Hepatocyte (in vitro differentiated cells): ENCODE measurements around the gene C3orf22. TPM values are rescaled to one million over a fixed set of nuclear protein-coding genes. Genes with fewer than 3 reads are reported as not detected.

Source experiments
- DNase-seq: peaks from one replicate; pipeline ENCODE4 v3.0.0-alpha.2; 2016; ENCODE audit warnings: low spot score
- H2AFZ ChIP-seq: fragments of 200-600 bp; sonication (generic); 2 replicates; pipeline ENCODE4 v1.6.0; 2016; ENCODE audit warnings: antibody characterized with exemption, mild to moderate bottlenecking
- H3K27ac ChIP-seq: fragments of 200-600 bp; sonication (generic); 2 replicates; pipeline ENCODE4 v1.5.1; 2016; ENCODE audit warnings: mild to moderate bottlenecking
- H3K27me3 ChIP-seq: fragments of 200-600 bp; sonication (generic); 2 replicates; pipeline ENCODE4 v1.6.1; 2016
- H3K36me3 ChIP-seq: fragments of 200-600 bp; sonication (generic); replicated peaks from 2 replicates; pipeline ENCODE4 v1.5.1; 2016; ENCODE audit warnings: low read depth; ENCODE audit not compliant: insufficient read depth
- H3K4me1 ChIP-seq: fragments of 200-600 bp; sonication (generic); 2 replicates; pipeline ENCODE4 v1.5.1; 2016; ENCODE audit warnings: mild to moderate bottlenecking, moderate library complexity; ENCODE audit not compliant: insufficient read depth
- H3K4me2 ChIP-seq: fragments of 200-600 bp; sonication (generic); 2 replicates; pipeline ENCODE4 v1.6.0; 2016
- H3K4me3 ChIP-seq: fragments of 200-600 bp; sonication (generic); 2 replicates; pipeline ENCODE4 v1.5.1; 2016; ENCODE audit warnings: mild to moderate bottlenecking
- H3K79me2 ChIP-seq: fragments of 200-600 bp; sonication (generic); 2 replicates; pipeline ENCODE4 v1.6.0; 2017; ENCODE audit warnings: mild to moderate bottlenecking
- H3K9me2 ChIP-seq: fragments of 200-600 bp; sonication (generic); replicated peaks from 2 replicates; pipeline ENCODE4 v1.6.0; 2017; ENCODE audit warnings: mild to moderate bottlenecking; ENCODE audit not compliant: insufficient read depth
- H3K9me3 ChIP-seq: fragments of 200-600 bp; sonication (generic); 2 replicates; pipeline ENCODE4 v1.5.1; 2016; ENCODE audit warnings: low read depth, mild to moderate bottlenecking
- H4K20me1 ChIP-seq: fragments of 200-600 bp; sonication (generic); 2 replicates; pipeline ENCODE4 v1.6.0; 2016; ENCODE audit warnings: mild to moderate bottlenecking; ENCODE audit not compliant: insufficient read depth, poor library complexity, severe bottlenecking
- EZH2 ChIP-seq: fragments of 200-600 bp; sonication (generic); IDR thresholded peaks from 2 replicates; pipeline ENCODE4 v1.6.1; 2016; ENCODE audit warnings: antibody characterized with exemption, mild to moderate bottlenecking, borderline replicate concordance
- EZH2phosphoT487 ChIP-seq: fragments of 200-600 bp; sonication (generic); IDR thresholded peaks from one replicate; pipeline ENCODE4 v1.6.1; 2018; ENCODE audit warnings: antibody characterized with exemption, mild to moderate bottlenecking, low read depth, moderate library complexity; ENCODE audit not compliant: unreplicated experiment, severe bottlenecking
- WGBS: methylation state at CpG from one replicate; pipeline ENCODE4 v1.1.6; 2016; ENCODE audit warnings: low lambda C conversion rate; ENCODE audit errors: missing lambda C conversion rate; 5-methylcytosine and 5-hydroxymethylcytosine counted together
- polyA plus RNA-seq: library from polyadenylated mRNA; unstranded; fragments of >200 nt; fragmentation: Nextera tagmentation; extraction: Ambion mirVana; gene quantifications from 2 replicates; pipeline ENCODE4 v1.2.1, GENCODE V29; 2016
- total RNA-seq: library from RNA; depleted of rRNA; stranded (reverse); fragments of >200 nt; gene quantifications from 2 replicates; pipeline ENCODE4 v1.2.3, GENCODE V29; 2014
- TF ChIP-seq, protein P1 (sequence below): fragments of 200-600 bp; sonication (generic); IDR thresholded peaks from 2 replicates; pipeline ENCODE4 v1.5.1; 2016; ENCODE audit warnings: antibody characterized with exemption, mild to moderate bottlenecking; ENCODE audit not compliant: poor library complexity

The C3orf22 gene
- total and polyA plus RNA-seq, 2 experiments from 2014 or later: not detected

DNA sequence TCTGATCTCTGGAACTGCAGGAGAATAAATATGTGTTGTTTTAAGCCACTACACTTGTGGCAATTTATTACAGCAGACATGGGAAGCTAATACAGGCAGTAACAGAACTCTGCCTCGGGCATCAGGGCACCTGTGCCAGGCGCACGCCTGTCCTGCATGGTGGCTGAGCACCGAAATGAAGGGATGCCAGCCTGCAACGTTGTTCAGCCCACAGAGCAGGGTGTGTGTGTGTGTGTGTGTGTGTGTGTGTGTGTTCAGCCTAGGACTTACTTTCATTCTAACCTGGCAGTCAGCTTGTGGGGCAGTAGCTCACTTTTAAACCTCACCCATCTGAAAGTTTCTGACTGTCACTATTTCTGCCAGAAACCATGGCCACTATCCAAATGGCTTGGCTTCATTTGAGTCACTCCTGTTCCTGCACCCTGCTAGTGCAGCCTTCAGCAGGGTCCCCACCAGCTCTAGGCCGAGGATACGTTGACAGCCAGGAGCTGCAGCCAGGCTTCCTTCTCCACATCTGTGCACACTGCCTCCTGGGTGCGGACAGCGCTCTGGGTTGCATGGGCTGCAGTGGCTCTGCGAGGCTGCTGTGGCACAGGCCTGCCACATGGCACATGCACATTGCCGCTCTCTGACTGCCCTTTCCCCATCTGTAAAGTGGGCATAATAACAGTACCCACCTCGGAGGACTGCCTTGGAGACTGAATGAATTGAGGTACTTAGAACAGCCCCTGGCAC, 45.6 kb downstream of the C3orf22 start:
- no peak overlapping the region for H3K4me3 ChIP-seq
- no peaks in the 10 kb centered on the region for H3K36me3 ChIP-seq
- H4K20me1 ChIP-seq: no peaks in the 10 kb centered on the region
- no peaks in the 10 kb centered on the region for H3K27me3 ChIP-seq
- no peak overlapping the region for H3K4me2 ChIP-seq
- H3K27ac ChIP-seq: no peak overlapping the region
- no peaks in the 10 kb centered on the region for H3K9me3 ChIP-seq
- H3K9me2 ChIP-seq: no peaks in the 10 kb centered on the region
- no peaks in the 10 kb centered on the region for H3K4me1 ChIP-seq
- WGBS: 90% methylated on average over 12 of the region's 12 CpGs
- DNase-seq: no peak
- TF ChIP-seq EZH2phosphoT487 (no peak), EZH2 (no peak)
- TF ChIP-seq, protein P1, sequence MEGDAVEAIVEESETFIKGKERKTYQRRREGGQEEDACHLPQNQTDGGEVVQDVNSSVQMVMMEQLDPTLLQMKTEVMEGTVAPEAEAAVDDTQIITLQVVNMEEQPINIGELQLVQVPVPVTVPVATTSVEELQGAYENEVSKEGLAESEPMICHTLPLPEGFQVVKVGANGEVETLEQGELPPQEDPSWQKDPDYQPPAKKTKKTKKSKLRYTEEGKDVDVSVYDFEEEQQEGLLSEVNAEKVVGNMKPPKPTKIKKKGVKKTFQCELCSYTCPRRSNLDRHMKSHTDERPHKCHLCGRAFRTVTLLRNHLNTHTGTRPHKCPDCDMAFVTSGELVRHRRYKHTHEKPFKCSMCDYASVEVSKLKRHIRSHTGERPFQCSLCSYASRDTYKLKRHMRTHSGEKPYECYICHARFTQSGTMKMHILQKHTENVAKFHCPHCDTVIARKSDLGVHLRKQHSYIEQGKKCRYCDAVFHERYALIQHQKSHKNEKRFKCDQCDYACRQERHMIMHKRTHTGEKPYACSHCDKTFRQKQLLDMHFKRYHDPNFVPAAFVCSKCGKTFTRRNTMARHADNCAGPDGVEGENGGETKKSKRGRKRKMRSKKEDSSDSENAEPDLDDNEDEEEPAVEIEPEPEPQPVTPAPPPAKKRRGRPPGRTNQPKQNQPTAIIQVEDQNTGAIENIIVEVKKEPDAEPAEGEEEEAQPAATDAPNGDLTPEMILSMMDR: no peak
- H2AFZ ChIP-seq: no peak overlapping the region
- H3K79me2 ChIP-seq: no peaks in the 10 kb centered on the region

DNA sequence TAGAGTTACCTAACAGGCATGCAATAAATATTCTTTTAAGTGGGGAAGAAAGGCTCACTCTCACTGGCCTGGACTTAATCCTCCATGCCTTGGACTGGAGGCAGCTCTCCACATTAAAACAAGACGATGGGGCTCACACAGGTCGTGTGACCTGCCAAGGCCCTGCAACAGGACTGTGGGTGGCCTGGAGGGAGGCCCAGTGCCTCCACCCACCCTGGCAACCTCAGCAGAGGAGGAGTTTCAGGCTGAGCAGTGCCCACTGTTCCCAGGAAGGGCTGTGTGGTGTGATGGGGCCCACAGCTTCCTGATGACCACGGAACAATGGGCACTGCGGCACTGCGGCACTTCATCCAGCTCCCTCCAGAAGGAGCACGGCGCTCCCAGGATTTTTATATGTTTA, 46.7 kb downstream of the C3orf22 start:
- H3K36me3 ChIP-seq: no peaks in the 10 kb centered on the region
- DNase-seq: no peak
- H3K4me3 ChIP-seq: no peak overlapping the region
- no peaks in the 10 kb centered on the region for H3K9me3 ChIP-seq
- TF ChIP-seq, protein P1: no peak
- TF ChIP-seq EZH2phosphoT487 (no peak), EZH2 (no peak)
- H3K27me3 ChIP-seq: no peaks in the 10 kb centered on the region
- no peaks in the 10 kb centered on the region for H3K79me2 ChIP-seq
- WGBS: 84% methylated on average over 7 of the region's 7 CpGs
- H3K4me2 ChIP-seq: no peak overlapping the region
- H3K9me2 ChIP-seq: no peaks in the 10 kb centered on the region
- no peak overlapping the region for H3K27ac ChIP-seq
- no peak overlapping the region for H2AFZ ChIP-seq
- no peaks in the 10 kb centered on the region for H3K4me1 ChIP-seq
- no peaks in the 10 kb centered on the region for H4K20me1 ChIP-seq

DNA sequence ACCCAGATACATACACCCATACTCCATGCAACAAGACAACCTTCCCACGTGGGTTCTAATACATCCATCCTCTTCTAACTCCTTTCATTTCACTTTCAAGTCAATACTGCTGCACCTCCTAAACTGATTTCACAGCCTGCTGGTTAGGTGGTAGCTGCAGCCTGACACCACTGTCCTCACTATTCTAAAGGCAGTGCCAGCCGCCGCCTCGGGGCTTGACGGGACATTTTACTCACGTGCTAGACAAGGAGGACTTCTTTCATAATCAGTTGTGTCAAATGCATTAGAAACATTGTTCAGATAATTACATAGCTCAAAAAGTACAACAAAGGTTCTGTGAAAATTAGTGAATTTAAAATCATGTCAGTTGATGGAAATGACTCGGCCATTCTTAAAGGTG, 47.4 kb downstream of the C3orf22 start:
- Histone ChIP-seq H3K36me3 (no peaks in the 10 kb centered on the region), H3K27ac (no peak overlapping the region), H2AFZ (no peak overlapping the region), H3K9me3 (no peaks in the 10 kb centered on the region), H3K27me3 (no peaks in the 10 kb centered on the region), H3K9me2 (no peaks in the 10 kb centered on the region), H3K4me2 (no peak overlapping the region), H3K4me1 (no peaks in the 10 kb centered on the region), H3K79me2 (no peaks in the 10 kb centered on the region), H3K4me3 (no peak overlapping the region), H4K20me1 (no peaks in the 10 kb centered on the region)
- TF ChIP-seq EZH2phosphoT487: no peak
- TF ChIP-seq, protein P1: no peak
- no peak for TF ChIP-seq EZH2
- WGBS: 84% methylated on average over 7 of the region's 7 CpGs
- no peak for DNase-seq
